Amniotic stem cell (primary cell): Measurements from ENCODE around the gene C11orf58.

Source experiments
- DNase-seq: peaks from one replicate; lab custom pipeline; 2025; lab: John Stamatoyannopoulos, UW

Gene C11orf58

GRCh38 chr11:16804104-16804947 lies 65.9 kb downstream of the C11orf58 start:
- no peak for DNase-seq

DNA sequence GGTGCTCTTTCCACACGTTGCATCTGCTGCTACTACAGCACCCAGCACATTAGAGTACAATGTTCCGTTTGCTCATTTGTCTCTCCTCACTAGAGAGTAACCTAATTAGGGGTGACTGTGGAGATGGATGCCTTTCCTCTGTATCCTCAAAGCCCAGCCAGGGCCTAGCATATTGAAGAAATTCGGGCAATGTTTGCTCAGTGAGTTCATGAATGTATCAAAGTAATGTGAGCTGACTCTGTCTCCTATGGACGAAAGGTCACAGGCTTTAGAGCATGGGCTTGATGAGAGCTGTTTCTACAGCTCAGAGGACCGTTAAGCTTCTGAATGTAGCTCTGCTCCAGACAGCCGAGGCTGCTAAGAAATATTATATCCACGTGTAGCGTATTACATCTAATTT lies 67.5 kb downstream of the C11orf58 start:
- DNase-seq: no peak

- no peak for DNase-seq
Observed at GRCh38 chr11:16806791-16807190, 68.3 kb downstream of the C11orf58 start.

DNA sequence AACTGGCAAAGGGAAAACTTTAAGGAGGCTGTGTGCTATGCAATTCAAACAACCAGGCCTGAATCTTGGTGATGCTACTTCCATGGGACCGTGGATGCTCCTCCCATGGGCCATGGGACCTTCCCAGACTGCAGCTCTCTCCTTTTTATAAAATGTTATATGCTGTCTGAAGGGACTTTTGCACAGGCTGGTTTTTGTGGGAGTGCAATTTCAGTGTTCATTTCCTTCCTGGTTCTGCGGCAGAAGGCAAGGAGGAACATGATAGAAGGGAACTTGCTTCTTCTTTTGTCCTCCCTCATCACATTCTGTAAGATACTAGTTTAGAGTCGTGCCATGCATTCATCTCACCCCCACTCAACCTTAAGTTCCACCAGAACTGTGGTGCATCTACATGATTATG lies 68.9 kb downstream of the C11orf58 start:
- no peak for DNase-seq
